IgD-negative memory B cell (primary cell): ENCODE measurements around the gene TTC16. TPM values are rescaled to one million over a fixed set of nuclear protein-coding genes. Genes with fewer than 3 reads are reported as not detected.

Source experiments
- H3K27ac Mint-ChIP-seq, 3 donors: one replicate each; pipeline ENCODE4 v1.8.0; 2020 to 2022; ENCODE audit warnings: mild to moderate bottlenecking in 3 of 3, mixed read lengths in 3 of 3, moderate library complexity in 1 of 3
- H3K27me3 Mint-ChIP-seq: one replicate; pipeline ENCODE4 v1.8.0; 2021; ENCODE audit warnings: mixed read lengths
- H3K36me3 Mint-ChIP-seq: one replicate; pipeline ENCODE4 v1.8.0; 2020; ENCODE audit warnings: mild to moderate bottlenecking, mixed read lengths
- H3K4me1 Mint-ChIP-seq, 3 donors: one replicate each; pipeline ENCODE4 v1.8.0; 2020 to 2022; ENCODE audit warnings: mixed read lengths in 3 of 3, mild to moderate bottlenecking in 1 of 3
- H3K4me3 Mint-ChIP-seq, 4 donors: one replicate each; pipeline ENCODE4 v1.8.0; 2020 to 2022; ENCODE audit warnings: mild to moderate bottlenecking in 4 of 4, mixed read lengths in 4 of 4, moderate library complexity in 3 of 4
- H3K9me3 Mint-ChIP-seq, 3 donors: one replicate each; pipeline ENCODE4 v1.8.0; 2020 to 2021; ENCODE audit warnings: mixed read lengths in 3 of 3, mild to moderate bottlenecking in 1 of 3
- polyA plus RNA-seq: library from polyadenylated mRNA; unstranded; fragments of 300-500 nt; fragmentation: Illumina TruSeq; gene quantifications from one replicate; pipeline ENCODE4 v1.2.3, GENCODE V29; 2021

The TTC16 gene
- polyA plus RNA-seq, 1 donor from 2014 or later = not detected

- no peak overlapping the region for H3K4me3 Mint-ChIP-seq
These were observed 5.5 kb downstream of the TTC16 start for GRCh38 chr9:127721391-127721821.

GRCh38 chr9:127722055-127722745 lies 6.3 kb downstream of the TTC16 start:
- Mint-ChIP-seq H3K27ac (peak overlapping the region in 1 of 3 donors; percentile 21), H3K4me3 (no peak overlapping the region), H3K4me1 (peaks cover 0 to 1% (median 0%) of the 10 kb centered on the region in 3 donors), H3K36me3 (no peaks in the 10 kb centered on the region), H3K27me3 (peaks cover 4% of the 10 kb centered on the region), H3K9me3 (no peaks in the 10 kb centered on the region)

More at GRCh38 chr9:127721391-127721821, 5.5 kb downstream of the TTC16 start:
- H3K36me3 Mint-ChIP-seq = no peaks in the 10 kb centered on the region
- no peak overlapping the region for H3K27ac Mint-ChIP-seq
- no peaks in the 10 kb centered on the region for H3K9me3 Mint-ChIP-seq
- peaks cover 4% of the 10 kb centered on the region for H3K27me3 Mint-ChIP-seq
- H3K4me1 Mint-ChIP-seq = peaks cover 0 to 1% (median 0%) of the 10 kb centered on the region in 3 donors

DNA sequence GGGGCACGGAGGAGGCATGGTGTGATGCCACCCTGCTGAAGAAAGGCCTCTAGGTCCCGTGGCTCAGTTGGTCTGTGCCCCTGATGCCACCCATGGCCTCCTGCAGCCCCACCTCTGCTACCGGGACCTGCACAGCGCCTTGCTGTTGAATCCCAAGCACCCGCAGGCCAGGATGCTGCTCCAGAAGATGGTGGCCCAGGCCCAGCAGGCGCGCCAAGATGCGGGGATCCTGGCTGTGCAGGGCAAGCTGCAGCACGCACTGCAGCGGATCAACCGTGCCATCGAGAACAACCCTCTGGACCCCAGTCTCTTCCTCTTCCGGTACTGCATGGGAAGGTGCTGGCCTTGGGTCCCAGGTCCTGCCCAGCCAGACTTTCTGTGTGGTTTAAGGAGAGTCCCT lies 7.1 kb downstream of the TTC16 start:
- H3K36me3 Mint-ChIP-seq = no peaks in the 10 kb centered on the region
- H3K4me3 Mint-ChIP-seq = peak overlapping the region in 1 of 4 donors; percentile 17
- no peak overlapping the region for H3K27ac Mint-ChIP-seq
- H3K27me3 Mint-ChIP-seq = peaks cover 4% of the 10 kb centered on the region
- peaks cover 0 to 1% (median 0%) of the 10 kb centered on the region in 3 donors for H3K4me1 Mint-ChIP-seq
- no peaks in the 10 kb centered on the region for H3K9me3 Mint-ChIP-seq

DNA sequence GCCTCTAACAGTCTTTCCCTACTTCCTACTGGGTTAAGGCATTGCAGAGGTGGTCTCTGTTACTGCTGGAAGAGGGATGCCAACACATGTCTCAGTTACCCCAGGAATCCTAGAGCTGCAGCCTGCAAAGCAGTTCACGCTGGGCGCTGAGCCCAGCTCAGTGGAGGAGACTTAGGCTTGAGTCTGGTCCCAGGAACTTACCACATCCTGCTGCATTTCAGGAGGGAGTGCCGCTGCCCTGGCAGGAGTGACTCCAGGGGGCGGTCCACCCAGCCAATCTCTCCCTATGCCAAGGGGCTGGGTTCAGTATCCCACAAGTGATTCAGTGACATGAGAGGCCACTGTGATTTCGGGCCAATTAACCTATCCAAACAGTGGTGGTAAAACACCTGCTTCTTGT lies 7.6 kb downstream of the TTC16 start:
- Mint-ChIP-seq H3K27me3 (peaks cover 4% of the 10 kb centered on the region), H3K27ac (no peak overlapping the region), H3K4me3 (peak overlapping the region in 1 of 4 donors; percentile 17), H3K4me1 (peaks cover 0 to 1% (median 0%) of the 10 kb centered on the region in 3 donors), H3K36me3 (no peaks in the 10 kb centered on the region), H3K9me3 (no peaks in the 10 kb centered on the region)

- Mint-ChIP-seq H3K27me3 (peaks cover 4% of the 10 kb centered on the region), H3K36me3 (no peaks in the 10 kb centered on the region), H3K4me1 (peaks cover 0 to 1% (median 0%) of the 10 kb centered on the region in 3 donors), H3K27ac (no peak overlapping the region), H3K4me3 (no peak overlapping the region), H3K9me3 (no peaks in the 10 kb centered on the region)
These were observed 8.1 kb downstream of the TTC16 start for GRCh38 chr9:127724012-127724411.

DNA sequence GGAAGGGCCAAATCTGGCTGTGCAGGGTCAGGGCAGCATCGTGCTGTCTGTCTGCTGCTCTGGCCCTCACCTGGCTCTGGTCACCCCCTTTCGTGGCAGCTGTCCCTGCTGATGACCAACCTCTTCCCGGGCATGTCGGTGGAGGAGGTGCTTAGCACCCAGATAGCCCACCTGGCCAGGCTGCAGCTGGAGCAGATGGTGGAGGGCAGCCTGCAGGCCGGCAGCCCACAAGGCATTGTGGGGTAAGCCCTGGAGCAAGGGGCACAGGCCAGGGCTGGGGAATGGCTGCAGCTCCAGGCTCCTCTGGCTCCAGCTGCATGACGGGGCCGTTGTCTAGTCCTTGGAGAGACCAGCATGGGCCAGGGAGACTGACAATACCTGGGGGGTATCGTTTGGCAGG lies 11.0 kb downstream of the TTC16 start:
- peak overlapping the region in 1 of 4 donors; percentile 43 for H3K4me3 Mint-ChIP-seq
- peaks cover 4% of the 10 kb centered on the region for H3K27me3 Mint-ChIP-seq
- H3K36me3 Mint-ChIP-seq = no peaks in the 10 kb centered on the region
- no peak overlapping the region for H3K27ac Mint-ChIP-seq
- H3K9me3 Mint-ChIP-seq = no peaks in the 10 kb centered on the region
- no peaks in the 10 kb centered on the region for H3K4me1 Mint-ChIP-seq

- H3K27me3 Mint-ChIP-seq = no peaks in the 10 kb centered on the region
- H3K4me1 Mint-ChIP-seq = no peaks in the 10 kb centered on the region
- H3K27ac Mint-ChIP-seq = no peak overlapping the region
- H3K9me3 Mint-ChIP-seq = no peaks in the 10 kb centered on the region
- H3K4me3 Mint-ChIP-seq = no peak overlapping the region
- H3K36me3 Mint-ChIP-seq = no peaks in the 10 kb centered on the region
These were observed 12.9 kb downstream of the TTC16 start for GRCh38 chr9:127728808-127729207.

DNA sequence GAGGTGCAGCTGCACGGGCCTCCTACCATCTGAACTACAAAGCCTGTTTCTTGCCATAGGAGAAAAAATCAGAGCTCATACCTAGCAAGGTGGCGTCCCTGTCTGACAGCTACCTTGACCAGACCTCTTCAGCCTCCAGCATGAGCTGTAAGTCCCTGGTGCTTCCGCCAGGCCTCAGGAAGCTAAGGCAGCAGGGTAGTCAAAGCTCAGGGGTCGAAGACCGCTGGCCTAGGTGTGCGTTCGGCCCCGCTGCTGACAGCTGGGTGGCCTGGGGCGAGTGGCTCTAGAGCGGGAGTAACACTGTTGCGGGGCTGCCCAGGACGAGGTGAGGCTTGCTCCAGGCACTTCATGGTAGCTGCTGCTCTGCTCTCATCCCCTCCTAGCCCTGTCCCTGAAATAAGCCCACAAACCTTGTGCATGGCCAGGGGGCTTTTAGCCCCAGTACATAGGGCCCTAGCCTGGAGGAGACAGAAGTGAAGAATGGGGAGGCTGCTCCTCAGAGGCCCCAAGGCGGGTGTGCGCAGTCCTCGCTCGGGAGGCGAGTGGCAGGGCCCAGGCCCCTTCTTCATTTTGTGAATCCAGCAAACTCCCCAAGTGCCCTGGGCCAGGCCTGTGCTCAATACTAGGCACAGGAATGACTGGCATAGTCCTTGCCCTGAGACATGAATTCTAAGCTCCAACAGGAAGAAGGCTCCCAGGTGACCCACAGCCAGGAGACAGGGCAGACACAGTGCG lies 13.8 kb downstream of the TTC16 start:
- Mint-ChIP-seq H3K27me3 (no peaks in the 10 kb centered on the region), H3K4me1 (peaks cover 0 to 6% (median 0%) of the 10 kb centered on the region in 3 donors), H3K27ac (no peak overlapping the region), H3K4me3 (no peak overlapping the region), H3K9me3 (no peaks in the 10 kb centered on the region), H3K36me3 (no peaks in the 10 kb centered on the region)

DNA sequence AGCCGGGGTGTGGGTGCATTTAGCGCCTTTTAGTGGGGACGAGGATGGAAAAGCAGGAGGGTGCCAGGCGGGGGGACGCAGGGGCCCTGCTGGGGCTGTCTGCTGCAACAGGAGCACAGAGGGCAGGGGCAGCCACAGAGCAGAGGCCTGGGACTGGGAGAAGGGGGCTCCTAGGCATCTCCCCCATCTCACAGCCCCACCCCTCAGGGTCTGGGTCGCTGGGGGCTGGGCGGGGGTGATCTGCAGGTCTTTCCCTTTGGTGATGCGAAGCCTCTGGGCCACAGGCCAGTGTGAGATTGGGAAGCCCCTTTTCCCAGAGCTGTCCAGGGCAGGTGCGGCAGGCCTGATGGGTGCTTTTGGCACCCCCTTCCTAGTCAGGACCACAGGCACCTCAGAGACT lies 14.4 kb downstream of the TTC16 start:
- Mint-ChIP-seq H3K36me3 (no peaks in the 10 kb centered on the region), H3K9me3 (no peaks in the 10 kb centered on the region), H3K27ac (peak overlapping the region in 1 of 3 donors; percentile 61), H3K27me3 (peaks cover under 1% of the 10 kb centered on the region), H3K4me1 (peaks cover under 1 to 7% (median 2%) of the 10 kb centered on the region in 3 donors), H3K4me3 (no peak overlapping the region)

- H3K4me1 Mint-ChIP-seq = peaks cover 3 to 11% (median 4%) of the 10 kb centered on the region in 3 donors
- peak overlapping the region in 2 of 3 donors; percentile 58 to 61 for H3K27ac Mint-ChIP-seq
- no peaks in the 10 kb centered on the region for H3K9me3 Mint-ChIP-seq
- no peak overlapping the region for H3K4me3 Mint-ChIP-seq
- peaks cover 2% of the 10 kb centered on the region for H3K27me3 Mint-ChIP-seq
- no peaks in the 10 kb centered on the region for H3K36me3 Mint-ChIP-seq
These were observed 15.0 kb downstream of the TTC16 start for GRCh38 chr9:127730799-127731410.

DNA sequence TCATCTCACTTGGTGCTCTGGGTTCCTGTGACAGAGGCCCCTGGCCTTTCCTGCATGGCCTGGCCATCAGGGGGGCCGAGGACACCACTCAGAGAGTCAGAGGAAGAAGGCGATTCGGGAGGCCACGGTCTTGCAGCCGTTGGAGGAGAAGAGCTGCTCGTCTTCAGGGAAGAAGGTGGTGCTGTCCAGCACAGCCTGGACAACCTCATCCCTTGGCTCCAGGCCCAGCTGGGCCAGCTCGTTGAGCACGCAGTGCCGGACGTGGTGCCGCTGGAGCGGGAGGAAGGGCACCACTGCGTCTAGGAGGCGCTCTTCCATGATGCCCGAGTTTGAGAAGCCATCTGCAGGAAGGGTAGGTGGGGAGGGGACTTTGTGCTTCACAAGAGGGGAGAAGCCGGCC lies 16.1 kb downstream of the TTC16 start:
- Mint-ChIP-seq H3K4me3 (peak overlapping the region in 1 of 4 donors; percentile 38), H3K9me3 (no peaks in the 10 kb centered on the region), H3K36me3 (no peaks in the 10 kb centered on the region), H3K4me1 (peaks cover 3 to 11% (median 4%) of the 10 kb centered on the region in 3 donors), H3K27ac (peak overlapping the region in 1 of 3 donors; percentile 58), H3K27me3 (peaks cover 2% of the 10 kb centered on the region)

- Mint-ChIP-seq H3K27me3 (peaks cover 2% of the 10 kb centered on the region), H3K36me3 (no peaks in the 10 kb centered on the region), H3K4me3 (no peak overlapping the region), H3K27ac (no peak overlapping the region), H3K9me3 (no peaks in the 10 kb centered on the region), H3K4me1 (peaks cover 3 to 11% (median 4%) of the 10 kb centered on the region in 3 donors)
These were observed 16.6 kb downstream of the TTC16 start for GRCh38 chr9:127732444-127732843.

DNA sequence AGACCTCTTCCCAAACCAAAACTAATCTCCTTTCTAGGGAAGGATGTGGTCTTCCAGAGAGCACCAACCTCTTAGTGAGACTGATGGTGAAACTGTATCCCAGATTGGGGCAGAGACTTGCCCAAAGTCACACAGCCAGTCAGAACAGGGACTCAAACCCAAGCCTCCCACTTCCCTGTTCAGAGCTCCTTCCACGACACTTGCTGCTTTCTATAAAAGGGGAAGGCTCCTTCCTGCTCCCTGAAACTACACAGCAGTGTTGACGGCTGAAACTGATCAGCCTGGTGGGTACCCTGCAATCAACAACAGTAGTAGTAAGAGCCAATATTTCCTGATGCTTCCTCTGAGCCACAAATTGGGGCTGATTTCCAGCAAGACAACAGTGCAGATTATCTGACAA lies 17.7 kb downstream of the TTC16 start:
- H3K36me3 Mint-ChIP-seq = no peaks in the 10 kb centered on the region
- no peaks in the 10 kb centered on the region for H3K9me3 Mint-ChIP-seq
- peak overlapping the region in 2 of 4 donors; percentile 43 to 92 for H3K4me3 Mint-ChIP-seq
- H3K27ac Mint-ChIP-seq = peak overlapping the region in 2 of 3 donors; percentile 50 to 97
- peaks cover 2% of the 10 kb centered on the region for H3K27me3 Mint-ChIP-seq
- peaks cover 3 to 11% (median 11%) of the 10 kb centered on the region in 3 donors for H3K4me1 Mint-ChIP-seq

DNA sequence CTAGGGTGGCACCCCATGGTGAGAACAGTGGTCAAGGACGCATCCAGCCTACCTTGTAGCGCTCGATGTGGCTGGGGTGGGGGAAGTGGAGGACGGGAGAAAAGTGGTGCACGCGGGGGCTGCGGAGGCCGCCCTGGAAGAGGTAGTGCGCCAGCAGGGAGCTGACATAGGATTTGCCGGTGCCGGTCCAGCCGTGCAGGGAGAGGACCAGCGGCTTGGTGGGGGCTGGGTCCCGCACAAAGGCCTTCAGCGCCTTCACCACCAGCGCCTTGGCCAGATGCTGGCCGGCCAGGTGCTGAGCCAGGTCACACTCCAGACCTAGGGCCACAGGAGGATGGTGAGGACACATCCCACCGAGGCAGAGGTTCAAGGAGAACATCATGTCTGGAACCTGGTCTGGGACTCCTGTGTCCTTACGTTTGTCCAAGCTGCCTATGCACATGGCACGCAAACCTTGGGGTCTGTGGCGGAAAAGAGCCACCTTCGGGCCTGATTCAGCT lies 18.4 kb downstream of the TTC16 start:
- peaks cover 2% of the 10 kb centered on the region for H3K27me3 Mint-ChIP-seq
- H3K27ac Mint-ChIP-seq = peak overlapping the region in 2 of 3 donors; percentile 91 to 97
- peaks cover 3 to 11% (median 11%) of the 10 kb centered on the region in 3 donors for H3K4me1 Mint-ChIP-seq
- no peaks in the 10 kb centered on the region for H3K9me3 Mint-ChIP-seq
- no peaks in the 10 kb centered on the region for H3K36me3 Mint-ChIP-seq
- H3K4me3 Mint-ChIP-seq = peak overlapping the region; percentile 89 to 96 (median 91)
